B cell (primary cell): ENCODE results near the gene COLGALT1. TPM values are rescaled to one million over a fixed set of nuclear protein-coding genes. Genes with fewer than 3 reads are reported as not detected.
"Not testable (repeated sequence)": the region's sequence is repeated elsewhere in the genome, so short reads cannot be mapped to it uniquely, and the experiment has no call there.

Source experiments
- ATAC-seq: fragments of 200-7000 bp; cut with Tn5 transposase; one replicate; pipeline ENCODE4 v1.10.0; 2021; ENCODE audit warnings: low read depth, mild to moderate bottlenecking, moderate number of reproducible peaks, moderate library complexity
- CTCF ChIA-PET: fragments of 350-600 bp; sonication (Branson Sonifier 250); formaldehyde crosslinking; loops from one replicate; lab custom pipeline; 2021; ENCODE audit warnings: antibody characterized with exemption, inconsistent platforms; lab: Charles Lee
- POLR2A ChIA-PET: fragments of 350-600 bp; sonication (Branson Sonifier 250); formaldehyde crosslinking; loops from one replicate; lab custom pipeline; 2021; ENCODE audit warnings: antibody characterized with exemption; lab: Charles Lee
- DNase-seq: peaks from one replicate; pipeline ENCODE4 v3.0.0; 2013
- H2AFZ ChIP-seq: 2 replicates; pipeline ENCODE4 v1.6.1; 2012; ENCODE audit warnings: mild to moderate bottlenecking, low read depth, low read length; ENCODE audit not compliant: insufficient read depth, poor library complexity, severe bottlenecking
- H3K27ac ChIP-seq, 2 donors: 1 replicate in 1 of 2; 2 replicates in 1 of 2; pipeline ENCODE4 v1.5.1; 2012 to 2013; ENCODE audit warnings: low read length in 2 of 2, mild to moderate bottlenecking in 2 of 2, moderate library complexity in 1 of 2
- H3K27me3 ChIP-seq, 4 experiments: fragments of 200-600 bp in 1 of 4; sonication (generic) in 1 of 4; replicated peaks in 1 of 4; 1 replicate in 2 of 4; 2 replicates in 2 of 4; pipeline versions ENCODE4 v1.6.1 to v1.7.0; 2013 to 2016; ENCODE audit warnings: low read length in 3 of 4, mild to moderate bottlenecking in 2 of 4, mixed read lengths in 1 of 4, moderate library complexity in 1 of 4; ENCODE audit not compliant: insufficient read depth in 4 of 4, control insufficient read depth in 3 of 4; ENCODE audit errors: control extremely low read depth in 1 of 4
- H3K36me3 ChIP-seq, 2 experiments: replicated peaks in 1 of 2; 1 replicate in 1 of 2; 2 replicates in 1 of 2; pipeline versions ENCODE4 v1.6.1 to v1.7.1; 2013; ENCODE audit warnings: low read length in 1 of 2; ENCODE audit not compliant: insufficient read depth in 2 of 2, control insufficient read depth in 1 of 2; ENCODE audit errors: control extremely low read depth in 1 of 2, extremely low read depth in 1 of 2
- H3K4me1 ChIP-seq, 2 donors: fragments of 200-600 bp in 1 of 2; sonication (generic) in 1 of 2; 1 replicate in 1 of 2; 2 replicates in 1 of 2; pipeline versions ENCODE4 v1.5.1 to v1.6.1; 2013 to 2017; ENCODE audit warnings: low read length in 2 of 2; ENCODE audit not compliant: control insufficient read depth in 2 of 2, insufficient read depth in 2 of 2
- H3K4me2 ChIP-seq: replicated peaks from 2 replicates; pipeline ENCODE3; 2012; ENCODE audit warnings: mild to moderate bottlenecking, low read depth, low read length; ENCODE audit not compliant: poor library complexity, severe bottlenecking
- H3K4me3 ChIP-seq, 5 experiments: fragments of 200-600 bp in 1 of 5; sonication (generic) in 1 of 5; 1 replicate in 3 of 5; 2 replicates in 2 of 5; pipeline versions ENCODE4 v1.5.1 to v1.7.0; 2011 to 2016; ENCODE audit warnings: low read length in 4 of 5, mild to moderate bottlenecking in 4 of 5, low read depth in 2 of 5, control low read depth in 1 of 5, moderate library complexity in 1 of 5; ENCODE audit not compliant: insufficient read depth in 1 of 5; ENCODE audit errors: control extremely low read depth in 1 of 5, extremely low read depth in 1 of 5
- H3K79me2 ChIP-seq: fragments of 200-600 bp; sonication (generic); one replicate; pipeline ENCODE4 v1.6.0; 2016; ENCODE audit warnings: low read length; ENCODE audit not compliant: control insufficient read depth, insufficient read depth
- H3K9ac ChIP-seq: fragments of 200-600 bp; sonication (generic); 2 replicates; pipeline ENCODE4 v1.6.1; 2017; ENCODE audit warnings: mild to moderate bottlenecking, low read length, moderate library complexity
- H3K9me3 ChIP-seq, 3 donors: one replicate each; pipeline versions ENCODE4 v1.6.1 to v1.7.1; 2013; ENCODE audit warnings: low read length in 2 of 3; ENCODE audit not compliant: control insufficient read depth in 2 of 3, insufficient read depth in 1 of 3; ENCODE audit errors: control extremely low read depth in 1 of 3
- H4K20me1 ChIP-seq: 2 replicates; pipeline ENCODE4 v1.6.0; 2012; ENCODE audit warnings: mild to moderate bottlenecking, low read length; ENCODE audit not compliant: insufficient read depth, control insufficient read depth, poor library complexity, severe bottlenecking
- H3K27ac Mint-ChIP-seq: one replicate; pipeline ENCODE4 v1.8.0; 2021; ENCODE audit warnings: mixed read lengths
- H3K27me3 Mint-ChIP-seq: one replicate; pipeline ENCODE4 v1.8.0; 2021; ENCODE audit warnings: mixed read lengths
- H3K4me1 Mint-ChIP-seq: one replicate; pipeline ENCODE4 v1.8.0; 2021; ENCODE audit warnings: mixed read lengths
- H3K4me3 Mint-ChIP-seq: one replicate; pipeline ENCODE4 v1.8.0; 2021; ENCODE audit warnings: mixed read lengths
- H3K9me3 Mint-ChIP-seq: one replicate; pipeline ENCODE4 v1.8.0; 2022; ENCODE audit warnings: mixed read lengths; ENCODE audit not compliant: insufficient read depth
- CTCF ChIP-seq: fragments of 200-600 bp; IDR thresholded peaks from one replicate; pipeline ENCODE4 v1.8.0; 2022; ENCODE audit warnings: antibody characterized with exemption, mild to moderate bottlenecking
- EZH2 ChIP-seq: IDR thresholded peaks from 2 replicates; pipeline ENCODE4 v1.6.1; 2012; ENCODE audit warnings: borderline replicate concordance, low read depth, mild to moderate bottlenecking, moderate library complexity, low read length; ENCODE audit not compliant: insufficient read depth, poor library complexity, severe bottlenecking
- WGBS: methylation state at CpG from one replicate; pipeline ENCODE4 v1.1.5; 2013; ENCODE audit warnings: missing lambda C conversion rate; ENCODE audit not compliant: insufficient coverage; 5-methylcytosine and 5-hydroxymethylcytosine counted together
- intact Hi-C: fragments of 100-400 bp; cut with micrococcal nuclease; formaldehyde crosslinking; loops from one replicate; pipeline ENCODE4 v1.10.0; 2022
- polyA plus RNA-seq: library from polyadenylated mRNA; depleted of rRNA; stranded (reverse); fragments of >200 nt; gene quantifications from 2 replicates; pipeline ENCODE4 v1.2.3, GENCODE V29; 2012
- total RNA-seq, 2 donors: library from RNA; stranded (reverse); fragments of 120-200 nt in 1 of 2; gene quantifications; 1 replicate in 1 of 2; 2 replicates in 1 of 2; pipeline versions ENCODE4 v1.2.3 to v1.2.4, GENCODE V29; 2013 to 2022

Gene COLGALT1
- total and polyA plus RNA-seq, 2 donors (not counting 1 experiment from before 2014, with no cell fraction given): 108 to 126 TPM

- H3K9me3 Mint-ChIP-seq, H3K4me3 ChIP-seq, ATAC-seq, H3K27ac ChIP-seq, H3K27ac Mint-ChIP-seq, H3K9ac ChIP-seq, H3K27me3 Mint-ChIP-seq, H3K4me2 ChIP-seq, H3K4me3 Mint-ChIP-seq, H3K27me3 ChIP-seq, DNase-seq, H2AFZ ChIP-seq, H3K9me3 ChIP-seq: not testable (repeated sequence)
- peaks cover 13 to 18% of the 10 kb centered on the region in 2 donors for H3K4me1 ChIP-seq
- no CpG with 5 or more reads among the region's 4 CpGs for WGBS
- ChIA-PET POLR2A (interaction anchor here (0.7 to 1.1 kb wide), 3 partner anchors 22 to 303 kb away, joined by 3 to 10 read pairs (median 5); a partner anchor contains a TSS), CTCF (interaction anchor here (0.7 to 1.9 kb wide), 4 partner anchors 57 to 214 kb away, joined by 3 to 13 read pairs (median 6); no protein-coding TSS in a partner anchor)
- intact Hi-C loops: loop anchor here (10.0 kb wide), 2 partner anchors 58 to 148 kb away; partner anchors contain the start of gene BST2
- peaks cover 20% of the 10 kb centered on the region for H3K79me2 ChIP-seq
- peaks cover 24% of the 10 kb centered on the region for H3K4me1 Mint-ChIP-seq
- H4K20me1 ChIP-seq: peaks cover 37% of the 10 kb centered on the region
- peaks cover 3 to 45% of the 10 kb centered on the region in 2 experiments for H3K36me3 ChIP-seq
These were observed 2.7 kb upstream of the COLGALT1 start for GRCh38 chr19:17552735-17553134.

GRCh38 chr19:17553256-17553655, 2.2 kb upstream of the COLGALT1 start:
- peaks cover 20% of the 10 kb centered on the region for H3K79me2 ChIP-seq
- no peaks in the 10 kb centered on the region for H3K9me3 ChIP-seq
- 59% methylated on average over 5 of the region's 7 CpGs for WGBS
- H3K27me3 ChIP-seq: no peaks in the 10 kb centered on the region
- H3K4me2 ChIP-seq: no peak overlapping the region
- peaks cover 32% of the 10 kb centered on the region for H4K20me1 ChIP-seq
- ChIA-PET CTCF (interaction anchor here (0.7 to 1.9 kb wide), 4 partner anchors 57 to 213 kb away, joined by 3 to 13 read pairs (median 6); no protein-coding TSS in a partner anchor), POLR2A (interaction anchor here (0.7 to 1.1 kb wide), 4 partner anchors 23 to 302 kb away, joined by 3 to 10 read pairs (median 4); a partner anchor contains a TSS)
- no peak overlapping the region for H3K9ac ChIP-seq
- H3K36me3 ChIP-seq: peaks cover 3 to 39% of the 10 kb centered on the region in 2 experiments
- ATAC-seq (no peak), DNase-seq (no peak)
- H3K4me3 ChIP-seq: no peak overlapping the region
- TF ChIP-seq CTCF (no peak), EZH2 (no peak)
- Mint-ChIP-seq H3K4me1 (peaks cover 21% of the 10 kb centered on the region), H3K27me3 (no peaks in the 10 kb centered on the region), H3K9me3 (no peaks in the 10 kb centered on the region), H3K27ac (peak overlapping the region; percentile 77), H3K4me3 (peak overlapping the region; percentile 7)
- peaks cover 13 to 18% of the 10 kb centered on the region in 2 donors for H3K4me1 ChIP-seq
- H2AFZ ChIP-seq: no peak overlapping the region
- intact Hi-C loops: loop anchor here (10.0 kb wide), 2 partner anchors 58 to 148 kb away; partner anchors contain the start of gene BST2
- H3K27ac ChIP-seq: peak overlapping the region in 1 of 2 donors; percentile 62
